SK-N-SH (cell line): Measurements from ENCODE around the gene HDGFL2.

Experiments used
- ELF1 ChIP-seq: IDR thresholded peaks from 2 replicates; pipeline ENCODE4 v1.4.0; 2012
- EZH2phosphoT487 ChIP-seq: fragments of 200-600 bp; sonication (generic); IDR thresholded peaks from 2 replicates; pipeline ENCODE4 v1.6.1; 2017; ENCODE audit warnings: low read depth, mixed run types, mild to moderate bottlenecking, antibody characterized with exemption, moderate library complexity, borderline replicate concordance
- FOXJ3 ChIP-seq: sonication (generic); formaldehyde crosslinking; IDR thresholded peaks from 2 replicates; pipeline ENCODE4 v1.5.1; 2020; ENCODE audit warnings: mild to moderate bottlenecking, missing genetic modification reagents
- JUND ChIP-seq: IDR thresholded peaks from 2 replicates; pipeline ENCODE4 v1.4.0; 2012
- NFIC ChIP-seq: IDR thresholded peaks from 2 replicates; pipeline ENCODE4 v1.4.0; 2012; ENCODE audit warnings: borderline replicate concordance
- POLR2AphosphoS5 ChIP-seq: IDR thresholded peaks from 2 replicates; pipeline ENCODE4 v1.6.1; 2012; ENCODE audit warnings: low read depth, low read length
- RFX5 ChIP-seq: IDR thresholded peaks from 2 replicates; pipeline ENCODE4 v1.6.1; 2012; ENCODE audit warnings: mild to moderate bottlenecking, improper control_type of control experiment, low read length
- TF ChIP-seq, protein P1 (sequence below): IDR thresholded peaks from 2 replicates; pipeline ENCODE4 v1.6.1; 2012; ENCODE audit warnings: mild to moderate bottlenecking, low read depth, low read length, moderate library complexity
- TF ChIP-seq, protein P2 (sequence below): fragments of 200-600 bp; sonication (generic); IDR thresholded peaks from 2 replicates; pipeline ENCODE4 v1.6.1; 2017; ENCODE audit warnings: antibody characterized with exemption, mild to moderate bottlenecking, moderate library complexity
- TF ChIP-seq, protein P3 (sequence below): fragments of 150-350 bp; IDR thresholded peaks from 2 replicates; pipeline ENCODE4 v1.6.1; 2017; ENCODE audit warnings: antibody characterized with exemption, low read length, low read depth, borderline replicate concordance

DNA sequence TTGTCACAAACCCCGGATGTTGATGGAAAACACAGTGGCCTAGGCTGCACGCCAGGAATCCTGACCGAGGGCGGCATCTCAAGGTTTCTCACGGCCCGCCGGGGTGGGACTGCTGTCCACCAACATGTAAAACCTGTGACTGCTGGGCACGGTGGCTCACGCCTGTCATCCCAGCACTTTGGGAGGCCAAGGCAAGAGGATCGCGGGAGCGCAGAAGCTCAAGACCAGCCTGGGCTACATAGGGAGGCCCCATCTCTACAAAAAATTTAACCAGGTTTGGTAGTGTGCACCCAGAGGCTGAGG, 35.0 kb downstream of the HDGFL2 start:
- TF ChIP-seq, protein P1, sequence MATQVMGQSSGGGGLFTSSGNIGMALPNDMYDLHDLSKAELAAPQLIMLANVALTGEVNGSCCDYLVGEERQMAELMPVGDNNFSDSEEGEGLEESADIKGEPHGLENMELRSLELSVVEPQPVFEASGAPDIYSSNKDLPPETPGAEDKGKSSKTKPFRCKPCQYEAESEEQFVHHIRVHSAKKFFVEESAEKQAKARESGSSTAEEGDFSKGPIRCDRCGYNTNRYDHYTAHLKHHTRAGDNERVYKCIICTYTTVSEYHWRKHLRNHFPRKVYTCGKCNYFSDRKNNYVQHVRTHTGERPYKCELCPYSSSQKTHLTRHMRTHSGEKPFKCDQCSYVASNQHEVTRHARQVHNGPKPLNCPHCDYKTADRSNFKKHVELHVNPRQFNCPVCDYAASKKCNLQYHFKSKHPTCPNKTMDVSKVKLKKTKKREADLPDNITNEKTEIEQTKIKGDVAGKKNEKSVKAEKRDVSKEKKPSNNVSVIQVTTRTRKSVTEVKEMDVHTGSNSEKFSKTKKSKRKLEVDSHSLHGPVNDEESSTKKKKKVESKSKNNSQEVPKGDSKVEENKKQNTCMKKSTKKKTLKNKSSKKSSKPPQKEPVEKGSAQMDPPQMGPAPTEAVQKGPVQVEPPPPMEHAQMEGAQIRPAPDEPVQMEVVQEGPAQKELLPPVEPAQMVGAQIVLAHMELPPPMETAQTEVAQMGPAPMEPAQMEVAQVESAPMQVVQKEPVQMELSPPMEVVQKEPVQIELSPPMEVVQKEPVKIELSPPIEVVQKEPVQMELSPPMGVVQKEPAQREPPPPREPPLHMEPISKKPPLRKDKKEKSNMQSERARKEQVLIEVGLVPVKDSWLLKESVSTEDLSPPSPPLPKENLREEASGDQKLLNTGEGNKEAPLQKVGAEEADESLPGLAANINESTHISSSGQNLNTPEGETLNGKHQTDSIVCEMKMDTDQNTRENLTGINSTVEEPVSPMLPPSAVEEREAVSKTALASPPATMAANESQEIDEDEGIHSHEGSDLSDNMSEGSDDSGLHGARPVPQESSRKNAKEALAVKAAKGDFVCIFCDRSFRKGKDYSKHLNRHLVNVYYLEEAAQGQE = no peak
- TF ChIP-seq RFX5 = no peak
- TF ChIP-seq, protein P2, sequence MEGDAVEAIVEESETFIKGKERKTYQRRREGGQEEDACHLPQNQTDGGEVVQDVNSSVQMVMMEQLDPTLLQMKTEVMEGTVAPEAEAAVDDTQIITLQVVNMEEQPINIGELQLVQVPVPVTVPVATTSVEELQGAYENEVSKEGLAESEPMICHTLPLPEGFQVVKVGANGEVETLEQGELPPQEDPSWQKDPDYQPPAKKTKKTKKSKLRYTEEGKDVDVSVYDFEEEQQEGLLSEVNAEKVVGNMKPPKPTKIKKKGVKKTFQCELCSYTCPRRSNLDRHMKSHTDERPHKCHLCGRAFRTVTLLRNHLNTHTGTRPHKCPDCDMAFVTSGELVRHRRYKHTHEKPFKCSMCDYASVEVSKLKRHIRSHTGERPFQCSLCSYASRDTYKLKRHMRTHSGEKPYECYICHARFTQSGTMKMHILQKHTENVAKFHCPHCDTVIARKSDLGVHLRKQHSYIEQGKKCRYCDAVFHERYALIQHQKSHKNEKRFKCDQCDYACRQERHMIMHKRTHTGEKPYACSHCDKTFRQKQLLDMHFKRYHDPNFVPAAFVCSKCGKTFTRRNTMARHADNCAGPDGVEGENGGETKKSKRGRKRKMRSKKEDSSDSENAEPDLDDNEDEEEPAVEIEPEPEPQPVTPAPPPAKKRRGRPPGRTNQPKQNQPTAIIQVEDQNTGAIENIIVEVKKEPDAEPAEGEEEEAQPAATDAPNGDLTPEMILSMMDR = no peak
- no peak for TF ChIP-seq NFIC
- no peak for TF ChIP-seq ELF1
- no peak for TF ChIP-seq EZH2phosphoT487
- no peak for TF ChIP-seq JUND
- TF ChIP-seq, protein P3, sequence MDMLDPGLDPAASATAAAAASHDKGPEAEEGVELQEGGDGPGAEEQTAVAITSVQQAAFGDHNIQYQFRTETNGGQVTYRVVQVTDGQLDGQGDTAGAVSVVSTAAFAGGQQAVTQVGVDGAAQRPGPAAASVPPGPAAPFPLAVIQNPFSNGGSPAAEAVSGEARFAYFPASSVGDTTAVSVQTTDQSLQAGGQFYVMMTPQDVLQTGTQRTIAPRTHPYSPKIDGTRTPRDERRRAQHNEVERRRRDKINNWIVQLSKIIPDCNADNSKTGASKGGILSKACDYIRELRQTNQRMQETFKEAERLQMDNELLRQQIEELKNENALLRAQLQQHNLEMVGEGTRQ = no peak
- TF ChIP-seq POLR2AphosphoS5 = no peak
- TF ChIP-seq FOXJ3 (CRISPR knock-in tag) = no peak
